Brain microvascular endothelial cell (primary cell): ENCODE data around the gene MERTK.
"Not testable (repeated sequence)": the region's sequence is repeated elsewhere in the genome, so short reads cannot be mapped to it uniquely, and the experiment has no call there.

Experiments used
- DNase-seq: peaks from one replicate; pipeline ENCODE4 v3.0.0-alpha.2; 2020
- H3K27ac ChIP-seq: fragments of 250-450 bp; sonication (Bioruptor Pico); 2 replicates; pipeline ENCODE4 v1.5.1; 2020; ENCODE audit warnings: mild to moderate bottlenecking, moderate library complexity
- H3K27me3 ChIP-seq: fragments of 250-450 bp; sonication (Bioruptor Pico); replicated peaks from 2 replicates; pipeline ENCODE4 v1.5.1; 2020; ENCODE audit warnings: mild to moderate bottlenecking
- H3K36me3 ChIP-seq: fragments of 250-450 bp; sonication (Bioruptor Pico); replicated peaks from 2 replicates; pipeline ENCODE4 v1.5.1; 2020; ENCODE audit warnings: mild to moderate bottlenecking
- H3K4me3 ChIP-seq: 2 replicates; pipeline ENCODE4 v1.5.1; 2011; ENCODE audit warnings: low read depth, mild to moderate bottlenecking, control low read depth, low read length, moderate library complexity
- CTCF ChIP-seq: IDR thresholded peaks from 2 replicates; pipeline ENCODE4 v1.5.1; 2011; ENCODE audit warnings: low read depth, mild to moderate bottlenecking, moderate library complexity, low read length, control low read depth, inconsistent platforms; ENCODE audit errors: missing control alignments
- in situ Hi-C: cut with HindIII; loops from 2 replicates; pipeline ENCODE4 v1.10.0; 2017; ENCODE audit warnings: low sequenced_read_pairs, low pct_ligation_motif_present

Gene MERTK

GRCh38 chr2:112035786-112036185 lies 137.4 kb downstream of the MERTK start:
- H3K27me3 ChIP-seq: no peaks in the 10 kb centered on the region
- in situ Hi-C loops: loop anchor here (25.0 kb wide), 1 partner anchor 148 kb away; the partner anchor contains the start of genes ANAPC1 and MERTK
- no peaks in the 10 kb centered on the region for H3K36me3 ChIP-seq
- no peak for DNase-seq
- H3K4me3 ChIP-seq: no peak overlapping the region
- TF ChIP-seq CTCF: no peak
- no peak overlapping the region for H3K27ac ChIP-seq

GRCh38 chr2:112039556-112039955 lies 141.1 kb downstream of the MERTK start:
- H3K27ac ChIP-seq, H3K4me3 ChIP-seq, DNase-seq, H3K27me3 ChIP-seq, H3K36me3 ChIP-seq: not testable (repeated sequence)
- in situ Hi-C loops: loop anchor here (25.0 kb wide), 1 partner anchor 152 kb away; the partner anchor contains the start of genes ANAPC1 and MERTK

GRCh38 chr2:112040066-112040465 lies 141.7 kb downstream of the MERTK start:
- not testable (repeated sequence) for H3K27me3 ChIP-seq, H3K4me3 ChIP-seq, H3K27ac ChIP-seq, DNase-seq, H3K36me3 ChIP-seq
- in situ Hi-C loops: loop anchor here (25.0 kb wide), 1 partner anchor 153 kb away; the partner anchor contains the start of genes ANAPC1 and MERTK

GRCh38 chr2:112041460-112041859 lies 143.1 kb downstream of the MERTK start:
- not testable (repeated sequence) for H3K27ac ChIP-seq, H3K4me3 ChIP-seq, H3K36me3 ChIP-seq, DNase-seq, H3K27me3 ChIP-seq
- in situ Hi-C loops: loop anchor here (25.0 kb wide), 1 partner anchor 154 kb away; the partner anchor contains the start of genes ANAPC1 and MERTK

GRCh38 chr2:112045446-112046014 lies 147.1 kb downstream of the MERTK start:
- in situ Hi-C loops: loop anchor here (25.0 kb wide), 1 partner anchor 158 kb away; the partner anchor contains the start of genes ANAPC1 and MERTK

GRCh38 chr2:112046231-112046630 lies 147.8 kb downstream of the MERTK start:
- H3K4me3 ChIP-seq: no peak overlapping the region
- in situ Hi-C loops: loop anchor here (25.0 kb wide), 1 partner anchor 159 kb away; the partner anchor contains the start of genes ANAPC1 and MERTK
- TF ChIP-seq CTCF: no peak
- no peak overlapping the region for H3K27ac ChIP-seq
- DNase-seq: no peak
- H3K36me3 ChIP-seq: no peaks in the 10 kb centered on the region
- no peaks in the 10 kb centered on the region for H3K27me3 ChIP-seq

More at GRCh38 chr2:112045446-112046014, 147.1 kb downstream of the MERTK start:
- TF ChIP-seq CTCF: no peak
- Histone ChIP-seq H3K36me3 (no peaks in the 10 kb centered on the region), H3K27ac (no peak overlapping the region), H3K4me3 (no peak overlapping the region), H3K27me3 (no peaks in the 10 kb centered on the region)
- no peak for DNase-seq

- H3K27ac ChIP-seq: no peak overlapping the region
- DNase-seq: no peak
- no peaks in the 10 kb centered on the region for H3K27me3 ChIP-seq
- in situ Hi-C loops: loop anchor here (25.0 kb wide), 1 partner anchor 160 kb away; the partner anchor contains the start of genes ANAPC1 and MERTK
- no peaks in the 10 kb centered on the region for H3K36me3 ChIP-seq
- TF ChIP-seq CTCF: no peak
- no peak overlapping the region for H3K4me3 ChIP-seq
Observed at GRCh38 chr2:112047537-112048235, 149.3 kb downstream of the MERTK start.
